Endometrial microvascular endothelial cells (primary cell): ENCODE measurements around the gene CHURC1. TPM values are rescaled to one million over a fixed set of nuclear protein-coding genes. Genes with fewer than 3 reads are reported as not detected.

ENCODE experiments used
- in situ Hi-C: cut with HindIII; loops from 2 replicates; pipeline ENCODE4 v1.10.0; 2017; ENCODE audit warnings: low sequenced_read_pairs, low pct_unique_long_range_greater_than_20kb; ENCODE audit errors: inconsistent ontology term
- total RNA-seq: library from RNA; depleted of rRNA; stranded (reverse); fragments of >200 nt; gene quantifications from one replicate; pipeline ENCODE4 v1.2.3, GENCODE V29; 2015; ENCODE audit errors: inconsistent ontology term

Gene CHURC1
- total RNA-seq, 1 donor from 2014 or later: 67.6 TPM

DNA sequence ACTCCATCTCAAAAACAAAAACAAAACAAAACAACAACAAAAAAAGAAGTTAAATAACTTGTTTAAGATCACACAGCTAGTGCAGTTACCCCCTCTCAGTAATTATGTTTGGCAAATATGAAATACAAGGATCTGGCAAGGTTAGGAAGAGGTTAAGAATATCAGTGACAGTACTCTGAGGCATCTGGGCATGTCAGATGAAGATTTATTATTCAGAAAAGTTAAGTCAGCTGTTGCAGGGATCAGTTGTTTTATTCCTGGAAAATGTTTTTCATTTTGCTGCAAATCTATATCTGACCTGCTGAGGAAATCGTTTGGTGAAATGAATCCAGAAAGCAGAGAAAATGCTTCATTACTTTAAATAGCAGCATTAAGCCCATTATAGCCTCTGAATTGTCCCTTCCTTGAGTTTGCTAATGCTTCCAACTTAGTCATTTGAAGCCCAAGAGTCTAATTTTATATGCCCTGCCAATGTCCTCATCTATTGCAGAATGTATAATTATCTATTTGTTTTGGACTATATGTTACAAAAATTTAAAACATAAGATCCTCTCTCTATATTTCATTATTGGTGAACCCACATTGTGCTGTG lies 20.2 kb downstream of the CHURC1 start:
- in situ Hi-C loops: no loop called here

DNA sequence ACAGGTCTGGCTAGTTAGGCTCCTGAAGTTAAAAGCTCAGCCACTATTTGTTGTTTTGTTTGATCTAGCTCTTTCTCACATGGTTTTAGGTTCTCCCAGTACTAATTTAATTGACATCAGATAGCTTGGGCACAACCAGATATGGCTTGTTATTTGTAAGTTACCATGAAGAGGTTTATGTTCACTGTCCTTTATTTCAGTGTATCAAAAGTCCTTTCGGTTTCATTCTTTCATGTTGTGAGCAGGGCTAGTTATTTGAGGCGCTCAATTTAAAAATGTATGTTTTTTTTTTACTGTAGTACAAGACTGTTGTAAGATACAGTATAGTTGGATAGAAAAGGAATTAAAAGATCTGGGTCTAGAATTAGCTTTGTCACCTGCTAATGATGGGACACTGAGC lies 21.3 kb downstream of the CHURC1 start:
- in situ Hi-C loops: no loop called here

DNA sequence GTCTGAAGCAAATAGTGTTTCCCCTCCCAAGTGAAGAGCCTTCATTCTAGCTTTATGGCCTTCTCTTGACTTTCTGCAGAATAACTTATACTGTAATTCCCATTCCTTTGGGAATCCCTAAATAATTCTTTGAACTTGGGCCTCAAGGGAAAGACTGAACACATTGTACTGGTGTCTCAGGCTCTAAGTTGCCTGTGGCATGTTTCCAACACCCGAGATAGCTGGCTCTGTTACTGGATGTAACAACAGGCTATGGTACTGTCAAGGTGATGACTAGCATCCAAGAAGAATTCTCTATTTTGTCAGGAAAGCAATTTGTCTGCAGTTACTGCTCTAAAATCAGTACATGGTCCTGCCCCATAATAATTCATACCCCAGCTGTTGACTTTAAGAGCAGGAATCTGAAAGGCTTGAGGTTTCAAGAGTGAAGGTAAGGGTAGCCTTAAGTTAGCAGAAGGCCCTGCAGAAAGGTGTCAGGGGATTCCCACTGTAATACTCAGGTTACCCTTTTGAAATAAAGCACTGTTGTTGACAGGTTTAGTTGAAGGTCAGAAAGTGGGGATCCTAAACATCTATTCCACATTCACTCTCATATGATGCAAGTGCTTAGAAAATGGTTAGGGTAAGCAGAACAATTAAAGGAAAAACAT lies 23.0 kb downstream of the CHURC1 start:
- in situ Hi-C loops: no loop called here

DNA sequence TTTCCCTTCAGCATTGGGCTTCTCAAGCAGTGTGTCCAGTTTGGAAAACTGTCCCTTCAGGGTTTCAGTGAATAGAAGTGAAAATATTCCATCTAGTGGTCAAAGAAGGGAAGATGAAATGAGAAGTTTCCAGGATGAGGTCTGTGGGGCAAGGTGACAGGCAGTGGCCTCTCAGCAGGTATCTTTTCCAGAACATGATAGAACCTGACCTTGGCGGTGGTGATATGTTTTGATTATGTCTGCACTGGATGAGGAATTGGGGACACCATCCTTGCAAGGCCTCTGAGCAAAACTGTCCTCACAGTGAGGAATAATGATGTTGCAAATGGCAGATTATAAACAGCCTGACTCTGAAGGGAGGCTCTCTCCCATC lies 23.6 kb downstream of the CHURC1 start:
- in situ Hi-C loops: no loop called here

DNA sequence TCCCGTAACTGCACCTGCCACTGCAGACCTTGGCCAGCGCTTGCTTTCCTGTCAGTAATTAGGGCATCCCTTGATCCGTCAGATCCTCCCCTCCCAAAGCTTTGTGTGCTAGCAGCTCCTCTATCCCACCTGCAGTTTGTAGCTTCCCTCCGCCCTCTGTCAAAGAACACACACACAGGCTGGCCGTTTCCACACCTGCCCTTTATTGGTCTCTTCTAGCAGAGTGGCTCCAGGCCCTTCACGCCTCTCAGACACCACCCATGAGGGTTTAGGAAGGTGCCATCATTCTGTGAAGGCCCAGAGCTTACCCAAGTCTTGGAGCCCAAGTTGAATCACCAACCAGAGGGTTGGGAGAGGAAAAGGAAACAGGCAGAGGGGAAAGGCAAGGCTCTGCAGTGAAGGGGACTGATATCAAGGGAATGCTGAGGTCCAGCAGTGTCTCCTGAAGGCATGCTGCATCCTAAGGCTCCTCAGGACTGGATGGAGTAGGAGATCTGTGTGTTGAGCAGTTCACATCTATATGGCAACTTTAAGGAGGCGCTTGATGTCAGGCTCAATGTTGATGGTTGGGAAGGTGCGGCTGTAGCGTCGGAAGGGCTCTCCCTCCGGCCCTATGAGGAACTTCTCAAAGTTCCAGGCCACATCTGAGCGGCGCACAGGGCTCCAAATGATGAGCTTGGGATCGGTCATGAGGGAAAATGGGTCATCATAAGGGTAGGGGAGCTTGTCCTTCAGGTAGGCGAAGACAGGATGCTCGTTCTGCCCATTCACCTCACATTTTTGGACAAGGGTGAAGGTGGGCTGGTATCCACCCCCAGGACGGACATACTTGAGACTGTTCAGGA lies 24.9 kb downstream of the CHURC1 start:
- in situ Hi-C loops: no loop called here

DNA sequence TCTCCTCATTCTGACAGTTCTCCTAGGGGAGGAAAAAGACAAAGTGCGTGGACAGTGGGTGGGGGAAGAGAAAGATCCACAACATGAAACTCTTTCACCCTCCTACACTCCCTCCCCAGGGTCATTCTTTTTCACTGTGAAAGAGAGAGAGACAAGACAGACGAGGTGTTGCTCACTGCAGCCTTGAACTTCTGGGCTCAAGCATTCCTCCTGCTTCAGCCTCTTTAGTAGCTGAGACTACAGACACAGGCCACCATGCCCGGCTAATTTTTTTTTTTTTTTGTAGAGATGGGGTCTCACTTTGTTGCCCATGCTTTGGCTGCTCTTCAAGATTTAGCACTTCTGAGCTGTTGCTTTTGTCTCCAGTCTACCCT lies 25.5 kb downstream of the CHURC1 start:
- in situ Hi-C loops: no loop called here

DNA sequence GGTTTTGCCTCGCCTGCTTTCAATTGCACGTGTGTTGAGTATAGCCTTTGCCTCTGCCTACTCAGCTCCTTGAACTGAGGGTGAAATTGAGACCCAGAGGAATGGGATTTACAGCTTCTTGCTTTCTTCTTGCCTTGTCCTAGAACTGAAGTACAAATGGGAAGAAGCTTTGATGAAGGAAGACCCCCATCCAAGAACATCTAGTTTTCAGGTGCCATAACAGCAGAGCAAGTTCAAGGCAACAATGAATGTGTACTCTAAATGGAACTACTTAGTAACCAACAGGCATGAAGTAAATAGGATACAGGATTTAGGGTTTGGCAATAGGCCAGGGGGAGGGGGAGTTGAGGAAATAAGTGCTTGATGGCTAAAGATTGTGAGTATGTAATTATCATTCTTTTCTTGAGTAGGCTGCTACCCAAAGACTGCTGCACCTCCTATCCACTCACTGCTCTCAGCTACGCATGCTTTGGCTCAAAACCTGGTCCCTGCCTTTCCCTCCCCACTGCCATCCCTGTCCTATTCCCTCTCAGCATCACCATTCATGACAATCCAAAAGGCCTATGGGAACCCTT lies 26.2 kb downstream of the CHURC1 start:
- in situ Hi-C loops: no loop called here

- in situ Hi-C loops: no loop called here
These were observed 28.4 kb downstream of the CHURC1 start, which contains the start of gene GPX2 for GRCh38 chr14:64942531-64943111. TSS of gene GPX2 (minus strand) at chr14:64942745. CDS start at chr14:64942726, 19 bp downstream.

DNA sequence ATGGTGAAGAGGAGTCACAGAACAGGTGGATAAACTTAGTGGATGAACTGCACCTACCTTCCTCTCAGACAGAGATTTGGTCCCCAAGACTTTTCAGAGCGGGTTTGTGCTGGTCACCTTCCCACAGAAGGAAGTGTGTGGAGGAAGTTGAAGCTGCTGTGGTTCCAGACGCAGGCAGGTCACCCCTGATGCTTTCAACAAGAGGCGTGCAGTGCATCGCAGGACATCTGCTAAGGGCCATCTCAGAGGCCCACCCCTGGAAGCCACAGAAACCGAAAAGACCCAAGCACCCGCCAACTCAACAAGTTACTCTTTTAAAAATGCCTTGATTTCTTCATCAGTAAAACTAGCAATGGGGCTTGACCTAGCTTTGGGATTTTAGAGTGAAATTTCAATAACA lies 29.3 kb downstream of the CHURC1 start:
- in situ Hi-C loops: no loop called here

DNA sequence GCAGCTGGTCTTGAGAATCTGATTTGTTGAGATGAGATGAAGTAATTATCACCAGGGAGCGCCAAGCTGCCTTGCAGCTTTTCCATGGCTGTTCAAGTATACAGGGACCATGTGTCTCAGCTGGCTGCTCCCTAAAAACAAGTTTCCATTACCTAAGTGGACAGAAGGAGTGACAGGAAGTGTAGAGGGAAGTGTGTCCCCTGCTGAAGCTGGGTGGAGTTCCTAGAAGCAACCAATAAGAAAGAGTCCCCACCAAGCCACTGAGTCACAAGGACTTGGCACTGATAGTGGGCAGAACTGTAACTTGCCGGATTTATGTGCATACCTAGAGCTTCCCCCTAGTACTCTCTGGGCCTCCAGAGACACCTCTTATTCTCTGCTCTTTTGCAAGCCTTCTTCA lies 29.8 kb downstream of the CHURC1 start:
- in situ Hi-C loops: no loop called here

DNA sequence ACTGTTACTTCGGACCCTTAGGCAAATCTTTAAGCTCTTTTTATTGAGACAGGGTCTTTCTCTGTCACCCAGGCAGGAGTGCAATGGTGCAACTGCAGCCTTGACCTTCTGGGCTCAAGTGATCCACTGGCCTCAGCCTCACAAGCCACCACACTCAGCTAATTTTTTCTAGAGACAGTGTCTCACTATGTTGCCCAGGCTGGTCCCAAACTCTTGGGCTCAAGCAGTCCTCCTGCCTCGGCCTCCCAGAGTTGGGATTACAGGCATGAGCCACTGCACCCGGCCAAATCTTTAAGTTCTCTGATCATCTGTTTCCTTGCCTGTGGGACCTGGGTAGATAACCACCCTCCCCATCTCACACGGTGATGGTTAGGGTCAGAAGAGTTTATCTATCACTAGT lies 30.6 kb downstream of the CHURC1 start:
- in situ Hi-C loops: no loop called here

GRCh38 chr14:64945431-64946178 lies 31.4 kb downstream of the CHURC1 start:
- in situ Hi-C loops: no loop called here

- in situ Hi-C loops: no loop called here
These were observed 32.2 kb downstream of the CHURC1 start for GRCh38 chr14:64946310-64947045.

GRCh38 chr14:64947710-64948611 lies 33.7 kb downstream of the CHURC1 start:
- in situ Hi-C loops: no loop called here

GRCh38 chr14:64948612-64949210 lies 34.5 kb downstream of the CHURC1 start:
- in situ Hi-C loops: no loop called here

DNA sequence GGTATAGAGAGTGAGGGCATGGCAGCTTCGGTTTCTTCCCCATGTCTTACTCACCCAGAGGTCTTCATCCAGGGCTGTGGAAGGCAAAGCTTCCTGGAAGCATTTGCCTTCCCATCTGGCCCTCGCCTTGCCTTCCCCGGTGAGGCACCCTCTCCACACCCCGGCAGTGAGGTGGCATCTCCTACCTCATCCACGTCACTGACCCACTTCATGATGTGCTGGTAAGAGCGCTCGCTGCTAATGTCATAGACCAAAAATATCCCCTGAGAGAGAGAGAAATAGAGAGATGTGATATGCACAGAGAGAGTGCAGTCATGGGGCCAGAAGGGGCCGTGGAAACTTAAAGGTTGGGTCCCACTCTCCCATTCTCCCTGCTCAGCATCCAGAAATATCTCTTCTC lies 36.6 kb downstream of the CHURC1 start:
- in situ Hi-C loops: no loop called here

DNA sequence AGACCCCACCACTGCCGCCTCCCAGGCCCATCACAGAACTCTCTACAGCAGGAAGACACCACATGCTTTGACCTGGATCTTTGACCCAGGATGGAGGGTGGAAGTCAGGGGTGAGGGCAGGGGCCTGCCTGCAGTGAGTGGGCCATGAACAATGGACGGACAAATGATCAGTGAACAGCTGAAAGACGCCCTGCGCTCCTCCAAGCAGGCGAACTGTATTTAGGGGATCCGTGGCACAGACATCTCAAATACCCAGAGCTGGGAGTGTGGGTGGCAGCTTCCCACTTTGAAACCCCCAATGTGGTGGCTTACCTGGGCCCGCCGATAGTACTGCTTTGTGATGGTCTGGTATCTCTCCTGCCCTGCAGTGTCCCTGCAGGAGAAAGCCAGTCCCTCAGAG lies 37.0 kb downstream of the CHURC1 start:
- in situ Hi-C loops: no loop called here
